ENCODE measurements around the gene UBXN1. TPM values are rescaled to one million over a fixed set of nuclear protein-coding genes. Genes with fewer than 3 reads are reported as not detected.
A peak's percentile ranks its signal among the peaks of the same experiment; 100 is the strongest.

Gene UBXN1
- total and polyA plus RNA-seq, 2 donors (not counting 1 experiment from before 2014, with no cell fraction given) = 180 to 193 TPM

DNA sequence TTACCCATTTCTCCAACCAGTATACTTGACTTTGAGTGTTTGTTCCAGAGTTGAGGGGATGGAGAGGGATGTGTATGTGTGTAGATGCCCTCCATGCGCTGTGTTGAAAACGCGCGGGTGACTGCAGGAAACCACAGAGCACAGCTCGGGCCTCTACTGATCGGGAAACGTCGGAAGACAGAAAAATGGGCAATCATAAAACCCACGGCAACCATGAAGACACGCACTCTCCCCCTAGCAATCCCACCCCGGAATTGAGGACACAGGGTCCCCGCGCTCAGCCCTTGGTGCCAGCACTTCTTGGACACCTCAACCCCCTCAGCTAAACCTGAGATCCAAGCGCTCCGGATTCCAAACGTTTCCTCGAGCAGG is 7.7 kb downstream of the UBXN1 start:
- Mint-ChIP-seq H3K9me3 (ENCODE audit: insufficient read depth) (no peaks in the 10 kb centered on the region), H3K4me1 (peaks cover 53% of the 10 kb centered on the region), H3K27ac (peak overlapping the region; percentile 97), H3K27me3 (no peaks in the 10 kb centered on the region), H3K4me3 (peak overlapping the region; percentile 100)
- ChIA-PET POLR2A (interaction anchor here (0.7 to 2.8 kb wide), 18 partner anchors 9 to 184 kb away, joined by 3 to 21 read pairs (median 5); partner anchors contain the start of genes B3GAT3, EEF1G, GANAB and HNRNPUL2), CTCF (interaction anchor here (0.8 to 2.5 kb wide), 11 partner anchors 10 to 187 kb away, joined by 3 to 13 read pairs (median 4); partner anchors contain the start of genes B3GAT3, EEF1G, INTS5 and TUT1)
- H3K9me3 ChIP-seq (ENCODE audit: control extremely low read depth in 1 of 3, control insufficient read depth in 2 of 3, insufficient read depth in 1 of 3, low read length in 2 of 3) = no peaks in the 10 kb centered on the region
- peak overlapping the region; percentile 92 for H2AFZ ChIP-seq (ENCODE audit: insufficient read depth, low read depth, low read length, poor library complexity, severe bottlenecking)
- peaks cover 69% of the 10 kb centered on the region for H3K79me2 ChIP-seq (ENCODE audit: control insufficient read depth, insufficient read depth, low read length)
- no peak for TF ChIP-seq EZH2 (IDR thresholded peaks at IDR 0.05; ENCODE audit: borderline replicate concordance, insufficient read depth, low read depth, low read length, poor library complexity, severe bottlenecking)
- no peak for TF ChIP-seq CTCF (IDR thresholded peaks at IDR 0.05)
- H3K4me1 ChIP-seq (ENCODE audit: control insufficient read depth in 2 of 2, insufficient read depth in 2 of 2, low read length in 2 of 2) = peaks cover 27 to 42% of the 10 kb centered on the region in 2 donors
- H3K27ac ChIP-seq (ENCODE audit: low read length in 2 of 2) = peak overlapping the region; percentile 56 to 71
- WGBS (ENCODE audit: insufficient coverage) = under 1% methylated on average over 17 of the region's 17 CpGs
- no peaks in the 10 kb centered on the region for H3K27me3 ChIP-seq (replicated peaks in 1 of 4; ENCODE audit: control extremely low read depth in 1 of 4, control insufficient read depth in 3 of 4, insufficient read depth in 4 of 4, low read length in 3 of 4)
- peak; percentile 14 for ATAC-seq (ENCODE audit: low read depth)
- peaks cover 9% of the 10 kb centered on the region for H4K20me1 ChIP-seq (ENCODE audit: control insufficient read depth, insufficient read depth, low read length, poor library complexity, severe bottlenecking)
- H3K4me3 ChIP-seq (ENCODE audit: control extremely low read depth in 1 of 5, extremely low read depth in 1 of 5, insufficient read depth in 1 of 5, low read depth in 2 of 5, low read length in 4 of 5) = peak overlapping the region; percentile 85 to 97 (median 87)
- DNase-seq = no peak
- intact Hi-C loops (cut with micrococcal nuclease) = loop anchor here (1.0 to 2.0 kb wide), 5 partner anchors 8 to 210 kb away; partner anchors contain the start of genes GANAB, HNRNPUL2, INTS5 and SLC3A2
- H3K4me2 ChIP-seq (replicated peaks; ENCODE audit: low read depth, low read length, poor library complexity, severe bottlenecking) = peak overlapping the region; percentile 94
- H3K9ac ChIP-seq (ENCODE audit: low read length) = peak overlapping the region; percentile 97
- H3K36me3 ChIP-seq (replicated peaks in 1 of 2; ENCODE audit: control extremely low read depth in 1 of 2, control insufficient read depth in 1 of 2, extremely low read depth in 1 of 2, insufficient read depth in 2 of 2, low read length in 1 of 2) = peaks cover 3 to 22% of the 10 kb centered on the region in 2 experiments

Measured in B cell (primary cell).